SKM-1 (cell line): ENCODE measurements around the gene DNAJC8.

Experiments
- DNase-seq: peaks from one replicate; lab custom pipeline; 2025; ENCODE audit not compliant: unreplicated experiment; lab: John Stamatoyannopoulos, UW

The DNAJC8 gene

DNA sequence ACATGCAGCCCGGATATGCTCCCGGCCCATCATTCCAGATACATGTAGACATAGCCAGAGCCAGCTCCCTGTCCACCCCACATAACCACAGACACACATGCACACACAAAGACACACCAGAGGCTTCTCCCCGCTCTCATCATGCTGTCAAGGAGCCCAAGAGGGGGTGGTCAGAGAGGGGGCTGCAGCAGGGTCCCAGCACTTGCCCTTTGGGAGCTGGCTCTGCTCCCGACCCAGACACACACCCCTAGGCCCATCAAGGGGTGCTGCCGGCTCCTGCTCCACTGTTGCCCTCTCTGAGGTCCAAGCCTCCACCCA lies 58.9 kb downstream of the DNAJC8 start:
- DNase-seq, result no peak

DNA sequence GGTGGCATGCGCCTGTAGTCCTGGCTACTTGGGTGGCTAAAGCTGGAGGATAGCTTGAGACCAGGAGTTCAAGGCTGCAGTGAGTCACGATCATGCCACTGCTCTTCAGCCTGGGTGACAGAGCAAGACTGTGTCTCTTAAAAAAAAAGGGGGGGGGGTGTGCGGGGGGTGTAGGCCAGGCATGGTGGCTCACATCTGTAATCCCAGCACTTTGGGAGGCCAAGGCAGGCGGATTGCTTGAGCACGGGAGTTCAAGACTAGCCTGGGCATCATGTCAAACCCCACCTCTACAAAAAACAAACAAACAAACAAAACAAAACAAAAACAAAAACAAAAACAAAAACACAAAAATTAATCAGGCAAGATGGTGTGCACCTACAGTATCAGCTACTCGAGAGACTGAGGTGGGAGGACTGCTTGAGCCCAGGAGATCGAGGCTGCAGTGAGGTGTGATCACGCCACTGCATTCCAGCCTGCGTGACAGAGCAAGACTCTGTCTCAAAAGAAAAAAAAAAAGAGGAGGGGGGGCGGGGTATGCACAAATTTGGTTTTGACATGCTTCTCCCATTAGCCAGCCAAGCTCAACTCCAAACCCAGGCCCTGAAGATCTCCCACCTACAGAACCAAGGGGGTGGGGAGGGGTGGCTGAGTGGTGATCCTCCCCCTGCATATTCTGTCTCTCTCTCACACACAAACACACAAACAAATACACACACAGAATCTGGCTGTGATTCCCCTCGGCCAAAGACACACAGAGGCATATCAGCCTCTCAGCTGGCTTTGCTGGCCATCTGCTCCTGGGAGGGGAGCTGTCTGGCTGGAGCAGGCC lies 59.5 kb downstream of the DNAJC8 start:
- no peak for DNase-seq

DNA sequence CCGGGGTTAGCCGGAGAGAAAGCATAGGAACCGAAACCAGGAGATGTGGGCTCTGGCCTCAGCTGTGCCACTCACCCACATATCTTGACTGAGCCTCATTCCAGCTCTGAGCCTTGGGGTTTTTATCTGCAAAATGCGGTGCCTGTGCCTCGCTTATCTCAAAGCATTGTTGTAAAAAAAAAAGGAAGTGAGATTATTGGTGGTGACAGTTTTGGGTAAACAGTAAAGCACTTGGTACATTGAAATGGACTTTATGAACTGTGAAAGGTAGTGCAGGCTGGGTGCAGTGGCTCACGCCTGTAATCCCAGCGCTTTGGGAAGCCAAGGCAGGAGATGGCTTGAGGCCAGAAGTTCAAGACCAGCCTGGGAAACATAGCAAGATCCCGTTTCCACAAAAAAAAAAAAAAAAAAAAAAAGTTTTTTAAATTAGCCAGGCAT lies 60.1 kb downstream of the DNAJC8 start:
- peak; percentile 72 for DNase-seq

DNA sequence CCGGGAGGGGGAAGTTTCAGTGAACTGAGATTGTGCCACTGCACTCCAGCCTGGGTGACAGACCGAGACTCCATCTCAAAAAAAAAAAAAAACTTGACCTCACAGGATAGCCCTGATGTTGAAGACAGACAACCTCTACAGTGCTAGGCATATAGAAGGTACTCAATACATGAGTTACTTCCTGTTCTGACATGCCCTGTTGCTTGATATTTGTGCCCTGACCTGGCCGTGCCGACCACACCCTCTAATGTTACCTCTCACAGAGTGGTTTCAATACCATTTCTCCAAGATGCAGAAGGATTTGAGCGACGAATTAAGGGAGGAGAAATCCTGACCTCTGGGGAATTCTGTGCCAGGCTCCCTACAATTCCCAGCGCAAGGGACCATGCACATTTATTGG lies 61.6 kb downstream of the DNAJC8 start:
- no peak for DNase-seq

DNA sequence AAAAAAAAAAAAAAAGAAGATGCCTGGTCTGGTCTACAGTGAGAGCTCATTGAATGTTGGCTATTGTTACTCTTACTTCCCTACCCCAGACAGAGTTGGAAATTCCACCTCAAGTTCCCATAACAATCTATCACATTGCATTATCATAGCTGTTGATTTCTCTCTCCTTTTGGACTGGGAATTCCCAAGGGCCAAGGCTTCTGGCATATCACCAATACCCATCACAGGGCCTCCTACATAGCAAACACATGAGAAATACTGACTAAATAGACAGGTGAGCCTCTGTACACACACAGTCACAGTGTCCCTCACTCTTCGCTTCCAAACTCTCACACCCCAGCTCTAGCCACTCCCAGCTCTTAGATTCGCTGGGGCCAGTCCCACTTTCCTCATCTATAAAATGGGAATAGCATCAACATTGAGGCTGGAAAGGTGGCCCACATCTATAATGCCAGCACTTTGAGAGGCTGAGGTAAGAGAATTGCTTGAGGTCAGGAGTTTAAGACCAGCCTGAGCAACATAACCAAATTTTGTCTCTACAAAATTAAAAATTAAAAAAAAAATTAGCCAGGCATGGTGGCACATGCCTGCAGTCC lies 62.7 kb downstream of the DNAJC8 start:
- DNase-seq, result no peak

DNA sequence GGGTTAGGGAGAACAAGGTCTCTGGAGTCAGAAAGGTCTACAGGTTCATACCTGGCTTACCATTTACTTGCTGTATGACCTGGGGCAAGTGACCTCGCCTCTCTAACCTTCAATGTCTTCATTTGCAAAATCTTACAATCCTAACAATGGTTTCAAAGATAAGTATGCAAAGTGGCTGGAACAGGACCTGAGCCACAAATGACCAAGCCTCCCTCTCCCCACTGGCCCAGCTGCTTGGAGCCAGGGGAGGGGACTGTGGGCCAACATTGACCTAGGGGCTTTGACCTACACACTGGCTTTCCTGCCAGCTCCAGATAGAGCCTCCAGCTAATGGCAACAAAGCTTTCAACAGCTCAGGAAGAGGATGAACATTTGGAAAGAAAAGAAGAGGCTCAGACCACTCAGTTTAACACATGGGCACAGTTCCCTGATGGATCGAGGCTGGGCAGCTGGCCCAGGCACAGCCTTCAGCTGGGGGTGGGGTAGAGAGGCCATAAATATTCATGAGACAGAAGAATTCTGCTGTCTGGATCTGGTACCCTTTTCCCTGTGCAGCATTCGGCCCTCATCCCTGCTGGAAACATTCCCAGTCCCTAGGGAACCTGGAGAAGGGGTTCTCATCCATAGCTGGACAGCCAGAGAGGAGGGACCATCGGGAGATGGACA lies 69.2 kb downstream of the DNAJC8 start:
- DNase-seq, result no peak

DNA sequence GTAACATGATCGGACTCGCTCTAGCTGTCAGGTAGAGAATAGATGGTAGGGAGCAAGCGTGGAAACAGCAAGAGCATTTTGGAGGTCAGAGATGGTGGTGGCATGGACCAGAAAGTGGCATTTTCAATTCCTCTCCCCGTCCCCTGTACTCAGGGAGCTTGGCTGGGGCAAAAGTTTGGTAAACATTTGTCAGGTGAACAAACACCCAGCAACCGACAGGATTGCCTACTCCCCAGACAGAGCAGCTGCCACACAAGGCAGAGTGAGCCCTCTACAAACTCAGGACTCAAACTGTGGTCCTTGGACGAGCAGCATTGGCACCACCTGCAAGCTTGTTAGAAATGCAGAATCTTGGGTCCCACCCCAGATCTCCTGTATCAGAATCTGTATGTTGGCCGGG lies 70.7 kb downstream of the DNAJC8 start:
- no peak for DNase-seq

DNA sequence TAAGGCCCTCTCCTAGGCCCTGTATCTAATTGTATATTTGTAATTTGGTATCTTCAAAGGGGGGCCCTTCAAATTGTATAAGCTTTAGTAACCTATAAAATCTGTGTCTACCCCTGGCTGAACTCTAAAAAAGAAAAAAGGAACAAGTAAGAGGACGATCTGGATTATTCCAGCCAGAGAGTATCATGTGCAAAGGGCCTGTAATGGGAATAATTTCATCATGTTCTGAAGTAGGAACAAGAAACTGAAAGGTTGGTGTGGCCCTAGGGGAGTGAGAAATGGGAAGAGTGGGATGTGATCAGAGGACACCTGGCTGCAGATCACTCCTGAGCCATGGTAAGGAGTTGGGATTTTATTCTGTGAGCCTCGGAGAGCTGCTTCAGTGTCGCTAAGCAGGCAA lies 71.1 kb downstream of the DNAJC8 start:
- no peak for DNase-seq

DNA sequence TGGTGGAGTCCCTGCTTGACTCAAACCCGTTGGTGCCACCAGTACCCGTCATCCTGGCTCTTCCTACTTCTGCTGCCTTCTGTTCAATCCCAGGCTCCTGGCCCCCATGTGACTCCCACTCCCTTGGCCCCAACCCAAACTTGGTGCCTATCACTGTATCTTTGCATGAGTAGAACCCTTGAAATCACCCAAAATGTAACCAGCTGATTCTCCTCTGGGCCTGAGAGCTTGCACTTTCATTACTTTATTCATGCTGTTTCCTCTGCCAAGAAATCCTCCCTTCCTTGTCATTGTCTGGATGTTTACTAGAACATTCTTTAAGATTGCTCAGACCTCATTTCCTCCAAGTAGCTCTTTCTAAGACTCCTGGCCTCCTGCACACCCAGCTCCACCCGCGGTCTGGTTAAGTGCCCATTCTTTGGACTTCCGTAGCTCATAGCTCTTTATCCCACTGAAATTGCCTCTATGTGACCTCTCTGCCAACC lies 72.0 kb downstream of the DNAJC8 start:
- DNase-seq, result no peak

DNA sequence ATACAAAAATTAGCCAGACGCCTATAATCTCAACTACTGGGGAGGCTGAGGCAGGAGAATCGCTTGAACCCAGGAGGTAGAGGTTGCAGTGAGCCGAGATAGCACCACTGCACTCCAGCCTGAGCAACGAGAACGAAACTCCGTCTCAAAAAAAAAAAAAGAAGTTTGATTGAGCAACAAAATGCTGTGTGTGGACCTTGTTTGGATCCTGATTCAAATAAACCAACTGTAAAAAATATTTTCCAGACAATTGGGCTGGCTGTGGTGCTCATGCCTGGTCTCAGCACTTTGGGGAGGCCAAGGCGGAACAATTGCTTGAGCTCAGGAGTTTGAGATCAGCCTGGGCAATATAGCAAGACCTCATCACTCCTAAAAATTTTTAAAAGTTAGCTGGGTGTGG lies 73.1 kb downstream of the DNAJC8 start:
- no peak for DNase-seq

DNA sequence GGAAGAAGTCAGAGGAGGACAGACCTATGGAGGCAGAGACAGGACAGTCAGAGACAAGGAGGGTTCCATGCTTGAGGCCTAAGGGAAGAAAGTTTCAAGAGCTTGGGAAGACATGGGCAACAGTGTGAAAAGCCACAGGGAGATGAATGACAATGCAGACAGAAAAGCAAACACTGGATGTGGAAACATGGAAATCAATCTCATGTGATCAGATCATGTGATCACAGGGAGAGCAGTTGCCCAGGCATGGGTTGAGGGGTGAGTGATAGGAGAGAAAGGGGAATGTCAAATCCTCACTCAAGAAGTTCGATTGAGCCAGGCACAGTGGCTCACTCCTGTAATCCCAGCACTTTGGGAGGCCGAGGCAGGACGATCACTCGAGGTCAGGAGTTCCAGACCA lies 73.6 kb downstream of the DNAJC8 start:
- DNase-seq, result no peak

DNA sequence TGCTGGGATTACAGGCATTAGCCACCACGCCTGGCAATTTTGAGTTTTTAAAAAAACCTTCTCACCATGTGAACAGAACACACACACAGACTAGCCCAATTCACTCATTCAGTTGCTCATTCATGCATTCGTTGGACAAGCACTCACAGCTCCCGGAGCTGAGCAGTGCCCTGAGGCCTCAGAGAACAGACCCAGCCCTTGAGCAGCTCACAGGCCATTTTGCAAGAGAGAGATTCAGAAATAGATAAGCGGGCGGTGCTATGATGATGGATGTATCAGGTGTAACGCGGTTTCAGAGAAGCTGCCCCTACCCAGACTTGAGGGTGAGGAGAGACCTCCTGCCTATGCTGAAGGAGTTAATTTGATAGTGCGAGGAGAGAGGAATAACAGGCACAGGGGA lies 74.9 kb downstream of the DNAJC8 start:
- DNase-seq, result no peak

DNA sequence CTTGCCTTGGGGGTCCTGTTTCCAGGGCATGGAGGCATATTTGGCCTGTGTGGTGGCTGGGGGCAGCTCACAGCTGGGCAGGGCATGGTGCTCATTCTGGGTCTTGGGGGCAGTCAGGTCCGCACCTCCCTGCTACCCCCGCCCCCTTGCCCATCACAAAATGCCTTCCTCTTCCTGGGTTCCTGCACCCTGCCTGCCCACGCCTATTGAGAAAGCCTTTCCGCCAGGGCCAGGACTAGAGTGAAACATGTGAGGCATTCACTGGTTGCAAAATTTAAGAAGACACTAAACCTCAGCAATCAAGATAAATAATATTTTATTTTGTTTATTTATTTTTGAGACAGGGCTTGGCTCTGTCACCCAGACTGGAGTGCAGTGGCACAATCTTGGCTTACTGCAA lies 76.0 kb downstream of the DNAJC8 start:
- peak; percentile 69 for DNase-seq

DNA sequence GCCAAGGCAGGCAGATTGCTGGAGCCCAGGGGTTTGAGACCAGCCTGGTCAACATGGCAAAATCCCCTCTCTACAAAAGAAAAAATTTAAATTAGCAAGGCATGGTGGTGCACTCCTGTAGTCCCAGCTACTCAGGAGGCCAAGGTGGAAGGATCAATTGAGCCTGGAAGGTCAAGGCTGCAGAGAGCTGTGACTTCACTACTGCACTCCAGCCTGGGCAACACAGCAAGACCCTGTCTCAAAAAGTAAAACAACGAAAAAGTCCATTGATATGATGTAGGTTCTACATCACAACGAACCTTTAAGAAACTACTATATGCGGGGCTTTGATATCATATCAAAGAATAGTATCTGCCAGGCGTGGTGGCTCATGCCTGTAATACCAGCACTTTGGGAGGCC lies 77.2 kb downstream of the DNAJC8 start:
- DNase-seq, result no peak

DNA sequence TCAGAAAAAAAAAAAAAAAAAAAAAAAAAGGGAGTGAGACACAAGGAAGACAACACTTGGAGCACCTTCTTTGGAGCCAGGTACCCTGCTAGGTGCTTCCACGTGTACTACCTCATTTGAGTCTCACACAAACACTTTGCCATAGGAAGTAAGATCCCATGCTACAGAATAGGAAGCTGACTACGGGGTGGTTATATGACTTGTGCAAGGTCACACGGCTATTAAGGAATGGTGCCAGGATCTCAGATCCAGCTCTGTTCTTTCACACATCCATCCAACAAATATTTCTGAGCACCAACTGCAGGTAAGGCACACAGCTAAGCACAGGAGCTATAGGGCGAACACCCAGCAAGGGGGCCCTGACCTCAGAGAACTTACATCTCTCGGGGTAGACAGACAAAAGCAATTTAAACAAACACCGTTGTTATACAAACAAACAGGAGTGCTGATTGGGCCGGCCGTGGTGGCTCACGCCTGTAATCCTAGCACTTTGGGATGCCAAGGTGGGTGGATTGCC lies 78.7 kb downstream of the DNAJC8 start:
- DNase-seq, result no peak
